BE2C (cell line): ENCODE data around the gene PARD3B.

ENCODE experiments used
- DNase-seq: peaks from one replicate; pipeline ENCODE4 v3.0.0-alpha.2; 2020
- H3K27me3 ChIP-seq: fragments of 250-450 bp; sonication (Bioruptor Pico); 2 replicates; pipeline ENCODE4 v1.5.1; 2020; ENCODE audit warnings: mild to moderate bottlenecking
- H3K36me3 ChIP-seq: fragments of 250-450 bp; sonication (Bioruptor Pico); 2 replicates; pipeline ENCODE4 v1.5.1; 2020; ENCODE audit warnings: mild to moderate bottlenecking
- H3K4me1 ChIP-seq: fragments of 250-450 bp; sonication (Bioruptor Pico); 2 replicates; pipeline ENCODE4 v1.5.1; 2020
- H3K4me3 ChIP-seq: 2 replicates; pipeline ENCODE4 v1.5.1; 2011; ENCODE audit warnings: low read depth, low read length
- H3K9me3 ChIP-seq: fragments of 250-450 bp; sonication (Bioruptor Pico); 2 replicates; pipeline ENCODE4 v1.5.1; 2020
- CTCF ChIP-seq: IDR thresholded peaks from 2 replicates; pipeline ENCODE4 v1.5.1; 2012; ENCODE audit warnings: mild to moderate bottlenecking, low read depth, low read length

Gene PARD3B

GRCh38 chr2:204692790-204693189, 147.5 kb downstream of the PARD3B start:
- no peak for TF ChIP-seq CTCF
- H3K4me3 ChIP-seq = no peak overlapping the region
- no peaks in the 10 kb centered on the region for H3K9me3 ChIP-seq
- H3K27me3 ChIP-seq = no peaks in the 10 kb centered on the region
- H3K4me1 ChIP-seq = 0 out of 2 replicates have a peak, but pooled peaks cover 3% of the 10 kb centered on the region
- no peaks in the 10 kb centered on the region for H3K36me3 ChIP-seq
- DNase-seq = no peak

GRCh38 chr2:204693262-204693661, 148.0 kb downstream of the PARD3B start:
- Histone ChIP-seq H3K9me3 (no peaks in the 10 kb centered on the region), H3K4me3 (no peak overlapping the region), H3K4me1 (0 out of 2 replicates have a peak, but pooled peaks cover 3% of the 10 kb centered on the region), H3K27me3 (no peaks in the 10 kb centered on the region), H3K36me3 (no peaks in the 10 kb centered on the region)
- no peak for TF ChIP-seq CTCF
- DNase-seq = no peak

GRCh38 chr2:204695506-204695905, 150.2 kb downstream of the PARD3B start:
- Histone ChIP-seq H3K36me3 (no peaks in the 10 kb centered on the region), H3K9me3 (no peaks in the 10 kb centered on the region), H3K27me3 (no peaks in the 10 kb centered on the region), H3K4me3 (no peak overlapping the region), H3K4me1 (0 out of 2 replicates have a peak, but pooled peaks cover 3% of the 10 kb centered on the region)
- no peak for DNase-seq
- no peak for TF ChIP-seq CTCF

GRCh38 chr2:204696124-204696523, 150.8 kb downstream of the PARD3B start:
- no peaks in the 10 kb centered on the region for H3K36me3 ChIP-seq
- H3K27me3 ChIP-seq = no peaks in the 10 kb centered on the region
- no peak overlapping the region for H3K4me3 ChIP-seq
- H3K4me1 ChIP-seq = 0 out of 2 replicates have a peak, but pooled peaks cover 3% of the 10 kb centered on the region
- DNase-seq = no peak
- H3K9me3 ChIP-seq = no peaks in the 10 kb centered on the region
- TF ChIP-seq CTCF = no peak

GRCh38 chr2:204705243-204705932, 160.1 kb downstream of the PARD3B start:
- Histone ChIP-seq H3K27me3 (no peaks in the 10 kb centered on the region), H3K4me3 (no peak overlapping the region), H3K36me3 (no peaks in the 10 kb centered on the region), H3K9me3 (no peaks in the 10 kb centered on the region), H3K4me1 (peaks cover 7% of the 10 kb centered on the region)
- DNase-seq = no peak
- no peak for TF ChIP-seq CTCF

GRCh38 chr2:204706939-204707338, 161.7 kb downstream of the PARD3B start:
- TF ChIP-seq CTCF = no peak
- DNase-seq = no peak
- Histone ChIP-seq H3K4me1 (peaks cover 7% of the 10 kb centered on the region), H3K36me3 (no peaks in the 10 kb centered on the region), H3K27me3 (no peaks in the 10 kb centered on the region), H3K9me3 (no peaks in the 10 kb centered on the region), H3K4me3 (no peak overlapping the region)
